WERI-Rb-1 (cell line): ENCODE data around the gene THRSP.
"Not testable (repeated sequence)": the region's sequence is repeated elsewhere in the genome, so short reads cannot be mapped to it uniquely, and the experiment has no call there.

Experiments
- DNase-seq: peaks from one replicate; pipeline ENCODE4 v3.0.0-alpha.2; 2020
- H3K27ac ChIP-seq: fragments of 250-450 bp; sonication (Bioruptor Pico); 2 replicates; pipeline ENCODE4 v1.5.1; 2020; ENCODE audit warnings: mild to moderate bottlenecking, moderate library complexity
- H3K27me3 ChIP-seq: fragments of 250-450 bp; sonication (Bioruptor Pico); 2 replicates; pipeline ENCODE4 v1.5.1; 2021; ENCODE audit warnings: mild to moderate bottlenecking, low read depth, moderate library complexity; ENCODE audit not compliant: insufficient read depth, severe bottlenecking
- H3K36me3 ChIP-seq: fragments of 250-450 bp; sonication (Bioruptor Pico); 2 replicates; pipeline ENCODE4 v1.5.1; 2020; ENCODE audit warnings: mild to moderate bottlenecking, moderate library complexity
- H3K4me3 ChIP-seq: 2 replicates; pipeline ENCODE4 v1.5.1; 2011; ENCODE audit warnings: low read depth, mild to moderate bottlenecking, control low read depth, low read length
- H3K9me3 ChIP-seq: fragments of 250-450 bp; sonication (Bioruptor Pico); 2 replicates; pipeline ENCODE4 v1.5.1; 2021; ENCODE audit warnings: mild to moderate bottlenecking, moderate library complexity; ENCODE audit not compliant: severe bottlenecking
- TF ChIP-seq, protein P1 (sequence below): IDR thresholded peaks from 2 replicates; pipeline ENCODE4 v1.5.1; 2011; ENCODE audit warnings: low read depth, mild to moderate bottlenecking, control low read depth, inconsistent platforms, low read length

Gene THRSP

DNA sequence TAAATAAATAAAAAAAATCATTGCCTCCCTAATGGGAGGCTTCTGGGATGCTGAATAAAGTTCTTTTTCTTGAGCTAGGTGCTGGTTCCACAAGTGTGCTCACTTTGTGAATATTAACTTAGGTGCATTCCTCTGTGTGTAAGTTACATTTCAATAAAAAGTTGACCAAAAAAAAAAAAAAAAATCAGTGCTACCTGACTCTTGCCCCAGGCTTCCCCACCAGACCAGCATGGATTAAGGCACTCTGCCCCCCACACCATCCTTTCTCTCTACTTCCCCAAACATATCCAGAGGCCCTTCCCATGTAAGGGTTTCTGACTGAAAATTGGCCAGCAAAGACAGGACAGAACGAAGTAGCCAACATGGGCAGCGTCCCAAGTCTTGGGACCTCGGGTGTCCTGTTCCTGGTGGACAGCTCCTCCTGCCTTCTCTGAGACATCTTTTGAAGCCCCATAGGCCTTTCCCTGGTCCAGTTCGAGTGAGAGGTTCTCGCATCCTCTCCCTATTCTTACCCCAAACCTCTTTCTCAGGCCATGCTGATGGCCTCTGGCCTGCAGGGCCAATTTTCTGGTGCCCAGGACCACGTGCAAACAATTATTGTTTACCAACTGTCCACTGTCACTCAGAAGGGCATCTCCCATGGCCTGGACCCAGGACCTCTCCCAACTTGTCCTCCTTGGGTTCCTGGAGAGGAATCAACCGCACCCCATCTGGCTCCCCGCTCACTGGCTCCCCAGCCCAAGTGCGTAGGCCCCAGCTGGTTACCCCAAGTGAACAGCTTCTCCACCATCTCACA lies 25.6 kb upstream of the THRSP start:
- DNase-seq, result no peak
- Histone ChIP-seq H3K27me3 (no peaks in the 10 kb centered on the region), H3K9me3 (no peaks in the 10 kb centered on the region), H3K36me3 (no peaks in the 10 kb centered on the region), H3K27ac (no peak overlapping the region), H3K4me3 (no peak overlapping the region)
- TF ChIP-seq, protein P1, sequence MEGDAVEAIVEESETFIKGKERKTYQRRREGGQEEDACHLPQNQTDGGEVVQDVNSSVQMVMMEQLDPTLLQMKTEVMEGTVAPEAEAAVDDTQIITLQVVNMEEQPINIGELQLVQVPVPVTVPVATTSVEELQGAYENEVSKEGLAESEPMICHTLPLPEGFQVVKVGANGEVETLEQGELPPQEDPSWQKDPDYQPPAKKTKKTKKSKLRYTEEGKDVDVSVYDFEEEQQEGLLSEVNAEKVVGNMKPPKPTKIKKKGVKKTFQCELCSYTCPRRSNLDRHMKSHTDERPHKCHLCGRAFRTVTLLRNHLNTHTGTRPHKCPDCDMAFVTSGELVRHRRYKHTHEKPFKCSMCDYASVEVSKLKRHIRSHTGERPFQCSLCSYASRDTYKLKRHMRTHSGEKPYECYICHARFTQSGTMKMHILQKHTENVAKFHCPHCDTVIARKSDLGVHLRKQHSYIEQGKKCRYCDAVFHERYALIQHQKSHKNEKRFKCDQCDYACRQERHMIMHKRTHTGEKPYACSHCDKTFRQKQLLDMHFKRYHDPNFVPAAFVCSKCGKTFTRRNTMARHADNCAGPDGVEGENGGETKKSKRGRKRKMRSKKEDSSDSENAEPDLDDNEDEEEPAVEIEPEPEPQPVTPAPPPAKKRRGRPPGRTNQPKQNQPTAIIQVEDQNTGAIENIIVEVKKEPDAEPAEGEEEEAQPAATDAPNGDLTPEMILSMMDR, result no peak

DNA sequence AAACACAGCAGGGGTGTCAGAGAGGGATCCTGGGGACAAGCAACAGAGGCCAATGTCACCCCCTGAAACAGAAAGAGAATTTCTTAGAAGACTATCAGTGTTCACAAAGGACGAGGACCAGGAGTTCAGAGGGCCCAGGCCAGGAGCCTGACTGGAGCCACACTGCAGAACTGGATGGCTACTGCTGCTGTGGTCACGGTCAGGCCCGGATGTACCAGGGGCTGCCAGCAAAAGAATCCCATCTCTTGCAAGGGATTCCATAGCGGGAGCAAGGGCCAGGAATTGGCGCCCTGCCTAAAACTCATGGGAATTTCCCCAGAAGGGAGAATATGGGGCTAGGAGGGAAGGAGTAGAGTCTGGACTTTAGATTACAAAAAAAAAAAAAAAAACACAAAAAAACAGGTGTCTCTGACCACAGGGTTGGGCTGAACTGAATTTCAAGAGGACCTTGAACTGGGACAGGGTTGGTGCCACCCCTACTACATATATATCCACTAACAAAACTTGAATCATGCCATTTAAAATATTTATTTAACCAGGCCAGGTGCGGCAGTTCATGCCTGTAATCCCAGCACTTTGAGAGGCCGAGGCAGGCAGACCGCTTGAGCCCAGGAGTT lies 24.9 kb upstream of the THRSP start:
- DNase-seq, result no peak
- no peak overlapping the region for H3K27ac ChIP-seq
- TF ChIP-seq, protein P1, result no peak
- no peak overlapping the region for H3K4me3 ChIP-seq
- no peaks in the 10 kb centered on the region for H3K36me3 ChIP-seq
- H3K9me3 ChIP-seq, result no peaks in the 10 kb centered on the region
- no peaks in the 10 kb centered on the region for H3K27me3 ChIP-seq

DNA sequence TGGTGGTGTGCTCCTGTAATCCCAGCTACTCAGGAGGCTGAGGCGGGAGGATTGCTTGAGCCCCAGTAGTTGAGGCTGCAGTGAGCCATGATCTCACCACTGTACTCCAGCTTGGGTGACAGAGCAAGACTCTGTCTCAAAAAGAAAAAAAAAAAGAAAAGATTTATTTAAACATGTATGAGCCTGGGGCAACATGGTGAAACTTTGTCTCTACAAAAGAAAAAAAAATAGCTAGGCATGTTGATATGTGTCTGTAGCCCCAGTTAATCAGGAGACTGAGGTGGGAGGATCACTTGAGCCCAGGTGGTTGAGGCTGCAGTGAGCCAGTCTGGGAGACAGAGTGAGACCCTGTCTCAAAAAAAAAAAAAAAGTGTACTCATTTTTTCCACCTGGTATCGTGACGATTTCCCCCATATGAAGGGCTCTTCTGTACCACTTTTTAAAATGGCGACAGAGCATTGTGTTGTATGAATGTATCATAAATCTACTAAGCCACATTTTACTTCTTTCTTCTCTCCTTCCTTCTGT lies 24.2 kb upstream of the THRSP start:
- Histone ChIP-seq H3K9me3 (no peaks in the 10 kb centered on the region), H3K36me3 (no peaks in the 10 kb centered on the region), H3K4me3 (no peak overlapping the region), H3K27me3 (no peaks in the 10 kb centered on the region), H3K27ac (no peak overlapping the region)
- TF ChIP-seq, protein P1, result no peak
- DNase-seq, result no peak

GRCh38 chr11:78039919-78040671 lies 23.6 kb upstream of the THRSP start:
- no peak for DNase-seq
- Histone ChIP-seq H3K9me3 (no peaks in the 10 kb centered on the region), H3K36me3 (no peaks in the 10 kb centered on the region), H3K27ac (no peak overlapping the region), H3K27me3 (no peaks in the 10 kb centered on the region), H3K4me3 (no peak overlapping the region)
- TF ChIP-seq, protein P1, result no peak

- Histone ChIP-seq H3K27ac (no peak overlapping the region), H3K9me3 (no peaks in the 10 kb centered on the region), H3K27me3 (no peaks in the 10 kb centered on the region), H3K4me3 (no peak overlapping the region), H3K36me3 (no peaks in the 10 kb centered on the region)
- DNase-seq, result no peak
- TF ChIP-seq, protein P1, result no peak
Measured at GRCh38 chr11:78040691-78041379, 22.8 kb upstream of the THRSP start.

GRCh38 chr11:78041380-78041719 lies 22.3 kb upstream of the THRSP start:
- H3K4me3 ChIP-seq, H3K27ac ChIP-seq, H3K27me3 ChIP-seq, DNase-seq, H3K9me3 ChIP-seq, H3K36me3 ChIP-seq: not testable (repeated sequence)
